ENCODE results near the gene FKBP7.

Gene FKBP7

DNA sequence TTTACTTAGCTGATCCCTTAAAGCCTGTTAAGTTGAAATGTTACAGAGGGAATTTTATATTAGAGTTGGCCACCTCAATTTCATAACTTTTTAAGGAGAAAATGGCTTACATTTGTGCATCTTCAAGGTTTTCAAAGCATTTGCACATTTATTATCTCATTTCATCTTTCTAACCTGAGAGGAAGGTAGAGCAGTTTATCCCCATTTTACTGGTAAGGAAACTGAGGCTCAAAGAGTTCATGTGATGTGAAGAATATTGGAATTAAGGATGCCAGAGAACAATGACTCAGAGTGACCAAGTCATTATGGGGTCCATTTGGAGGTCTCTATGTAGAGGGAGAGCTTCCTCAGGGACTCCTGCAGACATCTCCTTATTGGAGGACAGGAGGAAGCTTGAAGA, 62.4 kb downstream of the FKBP7 start:
- in situ Hi-C loops (cut with HindIII; ENCODE audit: low sequenced_read_pairs), result loop anchor here (25.0 kb wide), 1 partner anchor 279 kb away; no protein-coding TSS in a partner anchor
- no peak for TF ChIP-seq CTCF (IDR thresholded peaks at IDR 0.05; ENCODE audit: low read depth, low read length, missing control alignments)
- DNase-seq (ENCODE audit: low read depth), result no peak
- H3K4me3 ChIP-seq (ENCODE audit: low read depth, low read length), result no peak overlapping the region

- in situ Hi-C loops (cut with HindIII; ENCODE audit: low sequenced_read_pairs), result loop anchor here (25.0 kb wide), 1 partner anchor 277 kb away; no protein-coding TSS in a partner anchor
- peak; percentile 91 for DNase-seq (ENCODE audit: low read depth)
- H3K4me3 ChIP-seq (ENCODE audit: low read depth, low read length), result peak overlapping the region; percentile 58
- TF ChIP-seq CTCF (IDR thresholded peaks at IDR 0.05; ENCODE audit: low read depth, low read length, missing control alignments), result peak; percentile 96
Observed at GRCh38 chr2:178414266-178415247, 63.8 kb downstream of the FKBP7 start.
